ENCODE results near the gene MFGE8.

Gene MFGE8

DNA sequence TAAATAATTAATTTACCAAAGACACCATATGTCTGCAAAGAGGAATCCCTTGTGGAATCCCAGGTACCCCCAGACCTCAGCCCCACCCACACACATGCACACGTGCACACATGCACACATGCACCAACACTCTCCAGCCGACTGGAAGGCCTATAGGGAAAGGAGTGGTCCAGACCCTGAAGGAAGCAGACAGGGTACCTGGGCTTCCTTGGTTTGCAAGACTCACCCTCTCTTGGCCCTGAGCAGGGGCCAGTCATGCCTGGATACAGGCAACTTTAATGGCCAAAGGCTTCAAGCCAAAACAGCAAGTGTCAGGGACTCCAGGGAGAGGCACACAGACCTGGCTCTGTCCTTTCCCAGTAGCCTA is 8.9 kb downstream of the MFGE8 start:
- Histone ChIP-seq H3K4me1 (ENCODE audit: control insufficient read depth in 1 of 2, insufficient read depth in 1 of 2, low read depth in 1 of 2, low read length in 1 of 2) (no peaks in the 10 kb centered on the region), H3K36me3 (no peaks in the 10 kb centered on the region), H3K9me3 (no peaks in the 10 kb centered on the region), H3K27me3 (no peaks in the 10 kb centered on the region), H3K4me3 (ENCODE audit: low read depth in 1 of 2, low read length in 1 of 2) (no peak overlapping the region), H3K27ac (no peak overlapping the region)
- TF ChIP-seq, protein P1, sequence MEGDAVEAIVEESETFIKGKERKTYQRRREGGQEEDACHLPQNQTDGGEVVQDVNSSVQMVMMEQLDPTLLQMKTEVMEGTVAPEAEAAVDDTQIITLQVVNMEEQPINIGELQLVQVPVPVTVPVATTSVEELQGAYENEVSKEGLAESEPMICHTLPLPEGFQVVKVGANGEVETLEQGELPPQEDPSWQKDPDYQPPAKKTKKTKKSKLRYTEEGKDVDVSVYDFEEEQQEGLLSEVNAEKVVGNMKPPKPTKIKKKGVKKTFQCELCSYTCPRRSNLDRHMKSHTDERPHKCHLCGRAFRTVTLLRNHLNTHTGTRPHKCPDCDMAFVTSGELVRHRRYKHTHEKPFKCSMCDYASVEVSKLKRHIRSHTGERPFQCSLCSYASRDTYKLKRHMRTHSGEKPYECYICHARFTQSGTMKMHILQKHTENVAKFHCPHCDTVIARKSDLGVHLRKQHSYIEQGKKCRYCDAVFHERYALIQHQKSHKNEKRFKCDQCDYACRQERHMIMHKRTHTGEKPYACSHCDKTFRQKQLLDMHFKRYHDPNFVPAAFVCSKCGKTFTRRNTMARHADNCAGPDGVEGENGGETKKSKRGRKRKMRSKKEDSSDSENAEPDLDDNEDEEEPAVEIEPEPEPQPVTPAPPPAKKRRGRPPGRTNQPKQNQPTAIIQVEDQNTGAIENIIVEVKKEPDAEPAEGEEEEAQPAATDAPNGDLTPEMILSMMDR (IDR thresholded peaks at IDR 0.05), result no peak

DNA sequence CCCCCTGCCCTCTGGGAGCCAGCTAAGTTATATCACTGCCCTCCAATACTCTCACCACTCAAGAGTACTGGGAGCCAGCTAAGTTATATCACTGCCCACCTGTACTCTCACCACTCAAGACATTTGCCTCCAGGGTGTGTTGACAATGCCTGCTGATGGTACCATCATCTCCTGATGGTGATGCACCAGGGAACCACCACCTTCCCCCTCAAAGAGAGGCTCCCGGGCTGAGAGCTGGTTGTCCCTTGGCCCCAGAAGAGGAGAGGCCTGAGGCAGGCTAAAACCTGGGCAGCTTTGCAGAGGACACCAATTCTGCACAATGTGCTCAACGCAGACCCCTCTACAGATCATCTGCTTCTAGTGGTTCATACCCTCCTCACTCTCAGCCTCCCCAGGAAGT is 10.3 kb downstream of the MFGE8 start:
- Histone ChIP-seq H3K9me3 (no peaks in the 10 kb centered on the region), H3K4me3 (ENCODE audit: low read depth in 1 of 2, low read length in 1 of 2) (no peak overlapping the region), H3K27ac (no peak overlapping the region), H3K4me1 (ENCODE audit: control insufficient read depth in 1 of 2, insufficient read depth in 1 of 2, low read depth in 1 of 2, low read length in 1 of 2) (no peaks in the 10 kb centered on the region), H3K36me3 (no peaks in the 10 kb centered on the region), H3K27me3 (peaks cover 3% of the 10 kb centered on the region)
- TF ChIP-seq, protein P1 (IDR thresholded peaks at IDR 0.05), result no peak

DNA sequence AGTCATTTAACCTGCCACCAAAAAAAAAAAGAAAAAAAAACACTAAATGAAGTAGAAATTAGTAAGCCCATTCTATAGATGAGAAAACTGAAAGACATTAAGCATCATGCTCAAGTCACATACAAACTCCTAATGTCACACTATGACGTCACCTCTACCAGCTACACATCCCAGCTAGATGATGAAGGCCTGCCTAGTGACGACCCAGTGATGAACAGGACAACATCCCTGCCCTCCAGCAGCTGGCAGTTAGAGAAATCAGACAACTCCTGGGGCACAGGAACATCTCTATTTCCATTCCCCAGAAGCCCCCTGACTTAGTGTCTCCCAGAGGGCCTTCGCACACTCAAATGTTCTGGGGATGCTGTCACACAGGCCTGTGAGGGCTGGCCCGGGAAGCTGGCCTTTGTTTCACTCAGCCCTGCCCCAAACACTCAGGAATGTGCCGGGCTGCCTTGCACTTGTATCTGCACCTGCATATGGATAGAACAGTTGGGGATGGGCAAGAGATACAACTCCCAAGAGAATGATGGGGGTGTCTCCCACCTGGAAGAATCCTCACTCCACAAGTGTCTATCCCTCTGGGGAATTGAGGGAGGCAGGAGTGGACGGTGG is 10.9 kb downstream of the MFGE8 start:
- Histone ChIP-seq H3K27ac (no peak overlapping the region), H3K4me3 (ENCODE audit: low read depth in 1 of 2, low read length in 1 of 2) (no peak overlapping the region), H3K36me3 (no peaks in the 10 kb centered on the region), H3K4me1 (ENCODE audit: control insufficient read depth in 1 of 2, insufficient read depth in 1 of 2, low read depth in 1 of 2, low read length in 1 of 2) (no peaks in the 10 kb centered on the region), H3K9me3 (no peaks in the 10 kb centered on the region), H3K27me3 (peaks cover 8% of the 10 kb centered on the region)
- TF ChIP-seq, protein P1 (IDR thresholded peaks at IDR 0.05), result no peak

DNA sequence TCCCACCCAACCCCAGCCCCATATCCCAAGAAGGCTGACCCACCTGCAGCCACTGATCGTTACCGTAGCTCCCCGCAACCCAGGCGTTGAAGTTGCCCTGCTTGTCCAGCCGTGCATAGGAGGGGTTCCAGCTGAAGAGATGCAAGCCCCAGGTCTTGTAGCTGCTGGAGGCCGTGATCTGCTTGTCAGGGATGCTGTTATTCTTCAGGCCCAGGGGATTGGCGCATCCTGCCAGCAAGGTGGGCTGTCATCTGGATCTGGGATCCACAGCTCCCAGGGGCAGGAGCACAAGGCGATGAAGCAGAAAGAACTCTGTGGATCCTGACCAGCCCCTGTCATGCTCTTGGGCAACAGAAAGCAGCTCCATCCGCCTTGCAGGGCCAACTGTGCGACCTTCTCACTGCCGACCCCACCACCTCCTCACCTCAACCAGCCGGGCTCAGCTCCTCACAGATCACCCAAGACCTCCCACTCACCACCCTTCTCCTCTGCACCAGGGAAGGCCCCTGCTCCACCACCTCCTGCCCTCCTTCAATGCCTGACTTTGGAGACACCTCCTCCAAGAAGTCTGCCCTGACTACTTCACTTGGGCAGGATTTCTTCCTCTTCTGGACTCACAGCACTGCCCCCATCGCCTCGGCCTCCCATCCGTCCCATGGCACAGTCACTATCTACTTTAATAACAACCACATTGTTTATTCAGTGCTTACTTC is 11.5 kb downstream of the MFGE8 start:
- Histone ChIP-seq H3K4me1 (ENCODE audit: control insufficient read depth in 1 of 2, insufficient read depth in 1 of 2, low read depth in 1 of 2, low read length in 1 of 2) (no peaks in the 10 kb centered on the region), H3K4me3 (ENCODE audit: low read depth in 1 of 2, low read length in 1 of 2) (no peak overlapping the region), H3K27ac (no peak overlapping the region), H3K9me3 (no peaks in the 10 kb centered on the region), H3K27me3 (peaks cover 15% of the 10 kb centered on the region), H3K36me3 (no peaks in the 10 kb centered on the region)
- TF ChIP-seq, protein P1 (IDR thresholded peaks at IDR 0.05), result no peak

DNA sequence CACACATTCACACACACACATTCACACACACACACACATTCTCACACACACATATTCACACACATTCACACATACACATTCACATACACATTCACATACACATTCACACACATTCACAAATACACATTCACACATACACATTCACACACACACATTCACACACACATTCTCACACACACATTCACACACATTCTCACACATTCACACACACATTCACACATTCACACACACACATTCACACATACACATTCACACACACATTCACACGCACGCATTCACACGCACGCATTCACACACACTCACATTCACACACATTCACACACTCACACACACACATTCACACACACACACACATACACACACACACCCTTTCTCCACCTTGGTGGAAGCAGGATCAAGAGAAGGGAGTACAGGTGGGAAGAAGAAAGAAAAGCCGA is 12.2 kb downstream of the MFGE8 start:
- no peaks in the 10 kb centered on the region for H3K9me3 ChIP-seq
- H3K27me3 ChIP-seq, result peaks cover 21% of the 10 kb centered on the region
- H3K27ac ChIP-seq, result no peak overlapping the region
- no peaks in the 10 kb centered on the region for H3K36me3 ChIP-seq
- TF ChIP-seq, protein P1 (IDR thresholded peaks at IDR 0.05), result no peak
- no peak overlapping the region for H3K4me3 ChIP-seq (ENCODE audit: low read depth in 1 of 2, low read length in 1 of 2)
- no peaks in the 10 kb centered on the region for H3K4me1 ChIP-seq (ENCODE audit: control insufficient read depth in 1 of 2, insufficient read depth in 1 of 2, low read depth in 1 of 2, low read length in 1 of 2)

Data from neutrophil (primary cell).